ENCODE data around the gene CDIP1.

Gene CDIP1

DNA sequence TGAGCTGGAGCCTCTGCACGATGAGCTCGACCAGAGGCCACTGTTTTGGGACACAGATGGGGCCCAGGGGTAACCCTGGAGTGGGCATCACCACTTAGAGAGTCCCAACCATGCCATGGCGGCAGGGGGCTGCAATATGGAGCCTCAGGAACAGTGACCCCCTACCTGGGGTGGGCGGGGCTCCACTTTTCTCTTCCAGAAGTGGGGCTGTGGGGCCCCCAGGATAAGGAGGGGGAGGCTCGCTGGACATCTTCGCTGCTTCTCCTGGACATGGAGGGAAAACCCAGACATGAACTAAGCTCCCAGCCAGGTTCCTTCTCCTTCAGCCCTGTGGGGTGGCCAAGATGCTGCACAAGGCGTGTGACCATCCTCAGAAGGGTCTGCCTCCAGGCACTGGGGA is 24.7 kb downstream of the CDIP1 start:
- no peak for TF ChIP-seq ZFX (IDR thresholded peaks at IDR 0.05)
- TF ChIP-seq, protein P1, sequence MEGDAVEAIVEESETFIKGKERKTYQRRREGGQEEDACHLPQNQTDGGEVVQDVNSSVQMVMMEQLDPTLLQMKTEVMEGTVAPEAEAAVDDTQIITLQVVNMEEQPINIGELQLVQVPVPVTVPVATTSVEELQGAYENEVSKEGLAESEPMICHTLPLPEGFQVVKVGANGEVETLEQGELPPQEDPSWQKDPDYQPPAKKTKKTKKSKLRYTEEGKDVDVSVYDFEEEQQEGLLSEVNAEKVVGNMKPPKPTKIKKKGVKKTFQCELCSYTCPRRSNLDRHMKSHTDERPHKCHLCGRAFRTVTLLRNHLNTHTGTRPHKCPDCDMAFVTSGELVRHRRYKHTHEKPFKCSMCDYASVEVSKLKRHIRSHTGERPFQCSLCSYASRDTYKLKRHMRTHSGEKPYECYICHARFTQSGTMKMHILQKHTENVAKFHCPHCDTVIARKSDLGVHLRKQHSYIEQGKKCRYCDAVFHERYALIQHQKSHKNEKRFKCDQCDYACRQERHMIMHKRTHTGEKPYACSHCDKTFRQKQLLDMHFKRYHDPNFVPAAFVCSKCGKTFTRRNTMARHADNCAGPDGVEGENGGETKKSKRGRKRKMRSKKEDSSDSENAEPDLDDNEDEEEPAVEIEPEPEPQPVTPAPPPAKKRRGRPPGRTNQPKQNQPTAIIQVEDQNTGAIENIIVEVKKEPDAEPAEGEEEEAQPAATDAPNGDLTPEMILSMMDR (conservative IDR thresholded peaks at IDR 0.05): no peak
- no peak overlapping the region for H3K27ac ChIP-seq

- no peak overlapping the region for H3K27ac ChIP-seq
- TF ChIP-seq, protein P1 (conservative IDR thresholded peaks at IDR 0.05): no peak
- no peak for TF ChIP-seq ZFX (IDR thresholded peaks at IDR 0.05)
These were observed 25.3 kb downstream of the CDIP1 start for GRCh38 chr16:4513086-4513860.

DNA sequence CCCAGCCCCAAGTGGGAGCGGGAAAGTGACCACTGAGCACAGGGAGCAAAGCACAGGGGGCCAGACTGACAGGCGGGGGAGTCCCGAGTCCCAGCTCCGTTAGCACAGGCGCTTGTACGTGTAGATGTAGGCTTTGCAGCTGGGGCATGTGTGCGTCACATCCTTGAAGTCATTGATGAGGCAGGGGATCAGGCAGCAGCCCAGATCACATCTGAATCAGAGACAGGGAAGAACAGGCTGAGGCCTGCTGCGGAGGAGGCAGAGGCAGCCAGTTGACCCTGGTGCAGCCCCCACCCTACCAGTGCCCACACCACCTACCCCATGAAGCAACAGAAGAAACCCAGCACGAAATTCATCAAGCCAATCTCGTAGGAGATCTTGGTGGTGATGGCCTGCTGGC is 26.1 kb downstream of the CDIP1 start:
- no peak overlapping the region for H3K27ac ChIP-seq
- no peak for TF ChIP-seq ZFX (IDR thresholded peaks at IDR 0.05)
- TF ChIP-seq, protein P1 (conservative IDR thresholded peaks at IDR 0.05): no peak

DNA sequence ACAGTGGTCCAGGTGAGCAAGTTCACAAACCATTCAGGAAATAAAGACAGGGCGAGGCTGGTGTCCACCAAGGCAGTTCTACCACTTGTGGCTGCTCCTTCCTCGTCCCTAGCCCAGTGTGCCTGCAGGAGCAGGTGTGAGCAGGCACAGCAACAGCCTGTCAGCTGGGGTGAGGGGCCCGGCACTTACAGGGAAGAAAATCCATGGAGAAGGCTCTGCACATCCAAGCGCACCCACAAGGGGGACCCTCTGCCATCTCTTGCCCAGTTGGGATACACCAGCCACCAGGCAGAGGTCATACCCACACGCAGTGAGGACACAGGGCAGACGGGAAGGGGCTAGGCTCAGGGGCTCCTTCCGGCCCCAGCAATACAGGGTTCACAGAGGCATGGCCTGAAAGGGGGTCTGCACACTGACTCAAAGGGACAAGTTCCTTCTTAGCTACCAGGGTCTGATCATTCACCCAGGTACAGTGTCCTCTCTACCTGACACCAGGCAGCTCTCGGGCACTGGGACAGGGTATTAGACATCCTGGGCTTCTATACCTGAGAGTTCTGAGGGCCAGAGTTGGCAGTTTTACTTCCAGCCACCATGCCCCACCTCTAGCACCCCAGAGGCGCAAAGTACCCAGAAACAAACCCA is 27.0 kb downstream of the CDIP1 start:
- no peak overlapping the region for H3K27ac ChIP-seq
- TF ChIP-seq, protein P1 (conservative IDR thresholded peaks at IDR 0.05): peak; percentile 66
- no peak for TF ChIP-seq ZFX (IDR thresholded peaks at IDR 0.05)

GRCh38 chr16:4510747-4511426 is 27.7 kb downstream of the CDIP1 start:
- TF ChIP-seq ZFX (IDR thresholded peaks at IDR 0.05): no peak
- TF ChIP-seq, protein P1 (conservative IDR thresholded peaks at IDR 0.05): no peak
- no peak overlapping the region for H3K27ac ChIP-seq

GRCh38 chr16:4510131-4510530 is 28.4 kb downstream of the CDIP1 start:
- H3K27ac ChIP-seq: no peak overlapping the region
- TF ChIP-seq, protein P1 (conservative IDR thresholded peaks at IDR 0.05): no peak
- TF ChIP-seq ZFX (IDR thresholded peaks at IDR 0.05): no peak

DNA sequence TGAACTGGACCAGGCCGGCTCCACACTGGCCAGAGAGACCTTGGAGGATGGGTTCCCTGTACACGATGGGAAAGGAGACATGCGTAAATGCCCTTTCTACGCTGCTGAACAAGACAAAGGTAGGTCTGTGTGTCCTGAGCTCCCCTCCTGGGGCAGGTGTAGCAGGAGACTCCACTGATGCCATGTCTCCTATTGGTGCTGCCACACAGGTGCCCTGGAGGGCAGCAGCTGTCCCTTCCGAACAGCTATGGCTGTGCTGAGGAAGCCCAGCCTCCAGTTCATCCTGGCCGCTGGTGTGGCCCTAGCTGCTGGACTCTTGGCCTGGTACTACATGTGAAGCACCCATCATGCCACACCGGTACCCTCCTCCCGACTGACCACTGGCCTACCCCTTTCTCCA is 29.2 kb downstream of the CDIP1 start:
- TF ChIP-seq, protein P1 (conservative IDR thresholded peaks at IDR 0.05): no peak
- no peak for TF ChIP-seq ZFX (IDR thresholded peaks at IDR 0.05)
- H3K27ac ChIP-seq: no peak overlapping the region
